ENCODE data around the gene MBNL1.

- TF ChIP-seq CTCF (IDR thresholded peaks at IDR 0.05) (no peak), REST (IDR thresholded peaks at IDR 0.05; ENCODE audit: insufficient read depth in 1 of 2, low read depth in 2 of 2, low read length in 1 of 2) (no peak), POLR2AphosphoS5 (IDR thresholded peaks at IDR 0.05; ENCODE audit: low read depth, low read length) (no peak), SIN3A (IDR thresholded peaks at IDR 0.05; ENCODE audit: borderline replicate concordance, insufficient read depth, low read depth, low read length) (no peak), TCF7L2 (IDR thresholded peaks at IDR 0.05; ENCODE audit: low read depth, low read length) (no peak)
Measured at GRCh38 chr3:152430223-152431002, 161.7 kb downstream of the MBNL1 start.

Measured in Panc1 (cell line).